Smooth muscle cell (in vitro differentiated cells): ENCODE measurements around the gene ATP13A5. TPM values are rescaled to one million over a fixed set of nuclear protein-coding genes. Genes with fewer than 3 reads are reported as not detected.

ENCODE experiments used
- DNase-seq: peaks from one replicate; lab custom pipeline; 2025; ENCODE audit not compliant: unreplicated experiment; lab: John Stamatoyannopoulos, UW
- H2AFZ ChIP-seq: fragments of 200-600 bp; sonication (generic); 2 replicates; pipeline ENCODE4 v1.6.0; 2016; ENCODE audit warnings: antibody characterized with exemption, low read depth, mild to moderate bottlenecking
- H3F3A ChIP-seq: fragments of 200-600 bp; sonication (generic); 2 replicates; pipeline ENCODE4 v1.6.0; 2017; ENCODE audit warnings: antibody characterized with exemption, low read depth
- H3K27ac ChIP-seq: fragments of 200-600 bp; sonication (generic); 2 replicates; pipeline ENCODE4 v1.5.1; 2016; ENCODE audit warnings: low read depth, mild to moderate bottlenecking
- H3K27me3 ChIP-seq: fragments of 200-600 bp; sonication (generic); 2 replicates; pipeline ENCODE4 v1.6.1; 2016; ENCODE audit warnings: low read depth, mild to moderate bottlenecking
- H3K36me3 ChIP-seq: fragments of 200-600 bp; sonication (generic); 2 replicates; pipeline ENCODE4 v1.5.1; 2016; ENCODE audit warnings: low read depth
- H3K4me1 ChIP-seq: fragments of 200-600 bp; sonication (generic); 2 replicates; pipeline ENCODE4 v1.5.1; 2016; ENCODE audit warnings: low read depth
- H3K4me2 ChIP-seq: fragments of 200-600 bp; sonication (generic); 2 replicates; pipeline ENCODE4 v1.6.0; 2016; ENCODE audit warnings: mild to moderate bottlenecking
- H3K4me3 ChIP-seq: fragments of 200-600 bp; sonication (generic); 2 replicates; pipeline ENCODE4 v1.5.1; 2016; ENCODE audit warnings: mild to moderate bottlenecking
- H3K79me2 ChIP-seq: fragments of 200-600 bp; sonication (generic); 2 replicates; pipeline ENCODE4 v1.6.0; 2016; ENCODE audit warnings: low read depth, mild to moderate bottlenecking
- H3K9ac ChIP-seq: fragments of 200-600 bp; sonication (generic); 2 replicates; pipeline ENCODE4 v1.6.0; 2016; ENCODE audit warnings: low read depth
- H3K9me3 ChIP-seq: fragments of 200-600 bp; sonication (generic); replicated peaks from 2 replicates; pipeline ENCODE4 v1.5.1; 2016; ENCODE audit warnings: low read depth
- H4K20me1 ChIP-seq: fragments of 200-600 bp; sonication (generic); 2 replicates; pipeline ENCODE4 v1.6.0; 2016; ENCODE audit warnings: low read depth
- CTCF ChIP-seq: fragments of 200-600 bp; sonication (generic); IDR thresholded peaks from 2 replicates; pipeline ENCODE4 v1.5.1; 2017; ENCODE audit warnings: borderline replicate concordance, mild to moderate bottlenecking, antibody characterized with exemption; ENCODE audit not compliant: insufficient read depth, poor library complexity, severe bottlenecking
- WGBS: methylation state at CpG from one replicate; pipeline ENCODE4 v1.1.7; 2016; ENCODE audit warnings: low lambda C conversion rate; 5-methylcytosine and 5-hydroxymethylcytosine counted together
- polyA plus RNA-seq: library from polyadenylated mRNA; unstranded; fragments of >200 nt; fragmentation: Nextera tagmentation; extraction: Ambion mirVana; gene quantifications from 2 replicates; pipeline ENCODE4 v1.2.1, GENCODE V29; 2016
- total RNA-seq: library from RNA; depleted of rRNA; stranded (reverse); fragments of >200 nt; gene quantifications from 2 replicates; pipeline ENCODE4 v1.2.3, GENCODE V29; 2014

ATP13A5 gene
- total and polyA plus RNA-seq, 2 experiments from 2014 or later, result not detected

GRCh38 chr3:193348686-193349085 is 29.9 kb downstream of the ATP13A5 start:
- Histone ChIP-seq H3K79me2 (no peaks in the 10 kb centered on the region), H3K9ac (no peak overlapping the region), H3K27ac (no peak overlapping the region), H3K27me3 (no peaks in the 10 kb centered on the region), H3K4me1 (peaks cover 9% of the 10 kb centered on the region), H3K36me3 (no peaks in the 10 kb centered on the region), H3K4me3 (no peak overlapping the region), H3K9me3 (no peaks in the 10 kb centered on the region), H2AFZ (no peak overlapping the region), H3K4me2 (no peak overlapping the region), H3F3A (no peaks in the 10 kb centered on the region), H4K20me1 (no peaks in the 10 kb centered on the region)
- TF ChIP-seq CTCF, result no peak
- no peak for DNase-seq
- WGBS, result 67% methylated on average over 3 of the region's 3 CpGs

GRCh38 chr3:193347521-193348501 is 30.7 kb downstream of the ATP13A5 start:
- Histone ChIP-seq H3K79me2 (no peaks in the 10 kb centered on the region), H3K4me1 (peaks cover 9% of the 10 kb centered on the region), H2AFZ (no peak overlapping the region), H3K4me2 (no peak overlapping the region), H3K27me3 (no peaks in the 10 kb centered on the region), H3F3A (no peaks in the 10 kb centered on the region), H3K36me3 (no peaks in the 10 kb centered on the region), H3K4me3 (no peak overlapping the region), H4K20me1 (no peaks in the 10 kb centered on the region), H3K27ac (no peak overlapping the region), H3K9ac (no peak overlapping the region), H3K9me3 (no peaks in the 10 kb centered on the region)
- no peak for DNase-seq
- 59% methylated on average over 11 of the region's 11 CpGs for WGBS
- TF ChIP-seq CTCF, result no peak

GRCh38 chr3:193346259-193346658 is 32.3 kb downstream of the ATP13A5 start:
- 79% methylated on average over 4 of the region's 4 CpGs for WGBS
- Histone ChIP-seq H3K4me1 (peaks cover 9% of the 10 kb centered on the region), H4K20me1 (no peaks in the 10 kb centered on the region), H3K36me3 (no peaks in the 10 kb centered on the region), H3K4me2 (no peak overlapping the region), H3K9ac (no peak overlapping the region), H3F3A (no peaks in the 10 kb centered on the region), H3K79me2 (no peaks in the 10 kb centered on the region), H3K27ac (no peak overlapping the region), H3K9me3 (no peaks in the 10 kb centered on the region), H2AFZ (no peak overlapping the region), H3K27me3 (no peaks in the 10 kb centered on the region), H3K4me3 (no peak overlapping the region)
- DNase-seq, result no peak
- no peak for TF ChIP-seq CTCF
